Endothelial cell of umbilical vein (primary cell): ENCODE data around the gene MINK1. TPM values are rescaled to one million over a fixed set of nuclear protein-coding genes. Genes with fewer than 3 reads are reported as not detected.

Experiments used
- BruUV-seq: library from RNA; stranded (reverse); fragments of 400-500 nt; replicated peaks from 2 replicates; lab custom pipeline; 2021; lab: Mats Ljungman, UMichigan
- CTCF ChIA-PET: fragments of 300-600, 350-600 bp; sonication (Branson Sonifier 250); formaldehyde crosslinking; loops from one replicate; lab custom pipeline; 2021; ENCODE audit warnings: antibody characterized with exemption, inconsistent platforms; lab: Charles Lee
- POLR2A ChIA-PET: fragments of 300-600, 350-600 bp; sonication (Branson Sonifier 250); formaldehyde crosslinking; loops from one replicate; lab custom pipeline; 2021; ENCODE audit warnings: antibody characterized with exemption, inconsistent platforms; lab: Charles Lee
- DNase-seq: peaks from one replicate; pipeline ENCODE4 v3.0.0-alpha.2; 2011; ENCODE audit warnings: low read depth, low spot score
- FAIRE-seq: peaks from 2 replicates; lab custom pipeline; 2011; peaks lifted over from hg19 to GRCh38; lab: Jason Lieb, UNC
- H2AFZ ChIP-seq: 2 replicates; pipeline ENCODE4 v1.6.0; 2012; ENCODE audit warnings: low read depth, low read length, control low read depth, inconsistent platforms
- H3K27ac ChIP-seq: 2 replicates; pipeline ENCODE4 v1.5.1; 2011; ENCODE audit warnings: low read depth, mild to moderate bottlenecking, control low read depth, low read length, moderate library complexity; ENCODE audit not compliant: insufficient read depth
- H3K27me3 ChIP-seq, 2 experiments: 2 replicates each; pipeline versions ENCODE4 v1.6.0 to v1.6.1; 2011; ENCODE audit warnings: low read length in 2 of 2, mixed read lengths in 1 of 2; ENCODE audit not compliant: control insufficient read depth in 2 of 2, insufficient read depth in 2 of 2
- H3K36me3 ChIP-seq, 2 experiments: 2 replicates in 1 of 2; 3 replicates in 1 of 2; pipeline ENCODE4 v1.5.1; 2011; ENCODE audit warnings: low read length in 2 of 2, mild to moderate bottlenecking in 1 of 2, moderate library complexity in 1 of 2; ENCODE audit not compliant: control insufficient read depth in 2 of 2, insufficient read depth in 2 of 2; ENCODE audit errors: extremely low read depth in 1 of 2
- H3K4me1 ChIP-seq: 3 replicates; pipeline ENCODE4 v1.5.1; 2011; ENCODE audit warnings: mild to moderate bottlenecking, low read length; ENCODE audit not compliant: control insufficient read depth, insufficient read depth; ENCODE audit errors: extremely low read depth
- H3K4me2 ChIP-seq: 2 replicates; pipeline ENCODE4 v1.6.1; 2011; ENCODE audit warnings: low read length, control low read depth, mixed read lengths; ENCODE audit not compliant: insufficient read depth
- H3K4me3 ChIP-seq, 3 experiments: fragments of 200-600 bp in 1 of 3; sonication (generic), shearing (Covaris generic) in 1 of 3; replicated peaks in 1 of 3; 2 replicates each; pipeline ENCODE4 v1.5.1; 2011 to 2016; ENCODE audit warnings: control low read depth in 3 of 3, low read length in 3 of 3, mild to moderate bottlenecking in 2 of 3, inconsistent platforms in 1 of 3, low read depth in 1 of 3, moderate library complexity in 1 of 3; ENCODE audit not compliant: insufficient read depth in 1 of 3
- H3K79me2 ChIP-seq: 2 replicates; pipeline ENCODE4 v1.6.0; 2012; ENCODE audit warnings: low read length, inconsistent platforms; ENCODE audit not compliant: control insufficient read depth, insufficient read depth
- H3K9ac ChIP-seq: replicated peaks from 2 replicates; pipeline ENCODE3; 2011; ENCODE audit warnings: low read length, control low read depth; ENCODE audit not compliant: insufficient read depth; ENCODE audit errors: extremely low read depth
- H3K9me1 ChIP-seq: replicated peaks from 3 replicates; pipeline ENCODE4 v1.6.0; 2011; ENCODE audit warnings: mild to moderate bottlenecking, low read length; ENCODE audit not compliant: control insufficient read depth, insufficient read depth; ENCODE audit errors: extremely low read depth
- H3K9me3 ChIP-seq: replicated peaks from 2 replicates; pipeline ENCODE4 v1.5.1; 2012; ENCODE audit warnings: low read length, inconsistent platforms; ENCODE audit not compliant: control insufficient read depth, insufficient read depth
- H4K20me1 ChIP-seq: replicated peaks from 2 replicates; pipeline ENCODE3; 2011; ENCODE audit warnings: mild to moderate bottlenecking, low read length; ENCODE audit not compliant: control insufficient read depth, insufficient read depth; ENCODE audit errors: extremely low read depth
- EZH2 ChIP-seq: IDR thresholded peaks from 2 replicates; pipeline ENCODE4 v1.6.1; 2012; ENCODE audit warnings: borderline replicate concordance, low read depth, mild to moderate bottlenecking, moderate library complexity, low read length, inconsistent platforms; ENCODE audit not compliant: severe bottlenecking
- FOS ChIP-seq: IDR thresholded peaks from 2 replicates; pipeline ENCODE4 v1.6.1; 2011; ENCODE audit warnings: mild to moderate bottlenecking, low read length, moderate library complexity, borderline replicate concordance; ENCODE audit not compliant: insufficient read depth
- GATA2 ChIP-seq: IDR thresholded peaks from 2 replicates; pipeline ENCODE4 v1.7.0; 2011; ENCODE audit warnings: low read depth, mild to moderate bottlenecking, moderate library complexity, mixed read lengths, low read length; ENCODE audit not compliant: insufficient read length, insufficient read depth
- JUN ChIP-seq: IDR thresholded peaks from 2 replicates; pipeline ENCODE4 v1.6.1; 2011; ENCODE audit warnings: borderline replicate concordance, low read depth; ENCODE audit not compliant: insufficient read length, insufficient read depth
- MAX ChIP-seq: IDR thresholded peaks from 2 replicates; pipeline ENCODE4 v1.6.1; 2011; ENCODE audit not compliant: insufficient read depth, insufficient read length
- MYC ChIP-seq: IDR thresholded peaks from one replicate; pipeline ENCODE4 v1.6.1; 2011; ENCODE audit warnings: mild to moderate bottlenecking, low read depth, low read length
- dilution Hi-C: fragments of 300-500 bp; cut with MboI; formaldehyde crosslinking; loops from one replicate; pipeline ENCODE4 v1.15.0; 2019; ENCODE audit warnings: low sequenced_read_pairs; ENCODE audit not compliant: extremely low pct_ligation_motif_present
- intact Hi-C: fragments of 100-400 bp; cut with micrococcal nuclease; formaldehyde crosslinking; loops from one replicate; pipeline ENCODE4 v1.10.0; 2022
- polyA plus RNA-seq, 4 experiments: library from polyadenylated mRNA; depleted of rRNA in 3 of 4; stranded (reverse) in 3 of 4; unstranded in 1 of 4; fragments of >200 nt; gene quantifications; 2 replicates each; pipeline versions ENCODE4 v1.2.1 to v1.2.3, GENCODE V29; 2011 to 2012; ENCODE audit warnings: missing spikeins in 1 of 4
- total RNA-seq: library from RNA; stranded (reverse); gene quantifications from 2 replicates; pipeline ENCODE4 v1.2.3, GENCODE V29; 2021
- TF ChIP-seq, protein P1 (sequence below), 2 donors: IDR thresholded peaks; 1 replicate in 1 of 2; 2 replicates in 1 of 2; pipeline ENCODE4 v1.5.1; 2011; ENCODE audit warnings: low read length in 2 of 2, mild to moderate bottlenecking in 2 of 2, moderate library complexity in 2 of 2, control low read depth in 1 of 2, inconsistent platforms in 1 of 2, low read depth in 1 of 2; ENCODE audit not compliant: insufficient read depth in 1 of 2; ENCODE audit errors: extremely low read depth in 1 of 2

MINK1 gene
- total and polyA plus RNA-seq, 2 donors (not counting 3 experiments of a cell fraction or from before 2014, with no cell fraction given): 53.6 to 89.4 TPM

GRCh38 chr17:4940555-4941318 is 107.6 kb downstream of the MINK1 start:
- Histone ChIP-seq H3K4me3 (peak overlapping the region; percentile 42 to 77 (median 45)), H3K79me2 (peaks cover 67% of the 10 kb centered on the region)

GRCh38 chr17:4941319-4941610 is 108.1 kb downstream of the MINK1 start:
- no peaks in the 10 kb centered on the region for H3K9me1 ChIP-seq
- H3K36me3 ChIP-seq: peaks cover 10 to 42% of the 10 kb centered on the region in 2 experiments
- H3K4me2 ChIP-seq: peak overlapping the region; percentile 70
- dilution Hi-C loops: no loop called here
- BruUV-seq: no TSS peak
- ChIA-PET CTCF (no interaction called here), POLR2A (interaction anchor here (2.3 kb wide), 1 partner anchor 26 kb away, joined by 15 read pairs; the partner anchor contains the start of gene SPAG7)
- DNase-seq (no peak), FAIRE-seq (peak; percentile 31)
- no peaks in the 10 kb centered on the region for H4K20me1 ChIP-seq
- H3K4me3 ChIP-seq: peak overlapping the region; percentile 42 to 77 (median 45)
- no peaks in the 10 kb centered on the region for H3K9me3 ChIP-seq
- H3K27me3 ChIP-seq: no peaks in the 10 kb centered on the region
- no peak overlapping the region for H2AFZ ChIP-seq
- peaks cover 32% of the 10 kb centered on the region for H3K4me1 ChIP-seq
- intact Hi-C loops: loop anchor here (2.0 kb wide), 2 partner anchors 46 to 58 kb away; partner anchors contain the start of gene CAMTA2
- TF ChIP-seq EZH2 (no peak), FOS (no peak), GATA2 (no peak), JUN (no peak), MAX (no peak), MYC (no peak)
- TF ChIP-seq, protein P1, sequence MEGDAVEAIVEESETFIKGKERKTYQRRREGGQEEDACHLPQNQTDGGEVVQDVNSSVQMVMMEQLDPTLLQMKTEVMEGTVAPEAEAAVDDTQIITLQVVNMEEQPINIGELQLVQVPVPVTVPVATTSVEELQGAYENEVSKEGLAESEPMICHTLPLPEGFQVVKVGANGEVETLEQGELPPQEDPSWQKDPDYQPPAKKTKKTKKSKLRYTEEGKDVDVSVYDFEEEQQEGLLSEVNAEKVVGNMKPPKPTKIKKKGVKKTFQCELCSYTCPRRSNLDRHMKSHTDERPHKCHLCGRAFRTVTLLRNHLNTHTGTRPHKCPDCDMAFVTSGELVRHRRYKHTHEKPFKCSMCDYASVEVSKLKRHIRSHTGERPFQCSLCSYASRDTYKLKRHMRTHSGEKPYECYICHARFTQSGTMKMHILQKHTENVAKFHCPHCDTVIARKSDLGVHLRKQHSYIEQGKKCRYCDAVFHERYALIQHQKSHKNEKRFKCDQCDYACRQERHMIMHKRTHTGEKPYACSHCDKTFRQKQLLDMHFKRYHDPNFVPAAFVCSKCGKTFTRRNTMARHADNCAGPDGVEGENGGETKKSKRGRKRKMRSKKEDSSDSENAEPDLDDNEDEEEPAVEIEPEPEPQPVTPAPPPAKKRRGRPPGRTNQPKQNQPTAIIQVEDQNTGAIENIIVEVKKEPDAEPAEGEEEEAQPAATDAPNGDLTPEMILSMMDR (IDR thresholded peaks at IDR 0.05; ENCODE audit: extremely low read depth in 1 of 2, insufficient read depth in 1 of 2, low read depth in 1 of 2, low read length in 2 of 2): no peak
- H3K79me2 ChIP-seq: peaks cover 72% of the 10 kb centered on the region
- peak overlapping the region; percentile 88 for H3K9ac ChIP-seq
- peak overlapping the region; percentile 81 for H3K27ac ChIP-seq

More at GRCh38 chr17:4940555-4941318, 107.6 kb downstream of the MINK1 start:
- Histone ChIP-seq H3K4me2 (peak overlapping the region; percentile 70), H3K9me3 (no peaks in the 10 kb centered on the region), H2AFZ (peak overlapping the region; percentile 38), H3K27ac (peak overlapping the region; percentile 81), H4K20me1 (no peaks in the 10 kb centered on the region), H3K36me3 (peaks cover 8 to 42% of the 10 kb centered on the region in 2 experiments), H3K27me3 (no peaks in the 10 kb centered on the region), H3K9ac (peak overlapping the region; percentile 88), H3K9me1 (no peaks in the 10 kb centered on the region), H3K4me1 (peaks cover 29% of the 10 kb centered on the region)
- TF ChIP-seq GATA2 (no peak), MYC (no peak)
- BruUV-seq: TSS peak; percentile 79
- no peak for DNase-seq
- ChIA-PET CTCF (interaction anchor here (0.7 to 3.3 kb wide), 12 partner anchors 12 to 231 kb away, joined by 3 to 44 read pairs (median 4); partner anchors contain the start of genes CHRNE, INCA1, KIF1C and SPAG7), POLR2A (interaction anchor here (0.7 to 2.3 kb wide), 5 partner anchors 10 to 32 kb away, joined by 4 to 15 read pairs (median 4); partner anchors contain the start of genes ENO3 and SPAG7)
- peak; percentile 49 for FAIRE-seq
- intact Hi-C loops (loop anchor here (1.0 to 2.0 kb wide), 4 partner anchors 8 to 58 kb away; partner anchors contain the start of genes CAMTA2, PFN1 and SPAG7), dilution Hi-C loops (no loop called here)
